ENCODE measurements around the gene NCS1. TPM values are rescaled to one million over a fixed set of nuclear protein-coding genes. Genes with fewer than 3 reads are reported as not detected.

NCS1 gene
- total RNA-seq, 1 experiment from 2014 or later = 68.7 TPM

DNA sequence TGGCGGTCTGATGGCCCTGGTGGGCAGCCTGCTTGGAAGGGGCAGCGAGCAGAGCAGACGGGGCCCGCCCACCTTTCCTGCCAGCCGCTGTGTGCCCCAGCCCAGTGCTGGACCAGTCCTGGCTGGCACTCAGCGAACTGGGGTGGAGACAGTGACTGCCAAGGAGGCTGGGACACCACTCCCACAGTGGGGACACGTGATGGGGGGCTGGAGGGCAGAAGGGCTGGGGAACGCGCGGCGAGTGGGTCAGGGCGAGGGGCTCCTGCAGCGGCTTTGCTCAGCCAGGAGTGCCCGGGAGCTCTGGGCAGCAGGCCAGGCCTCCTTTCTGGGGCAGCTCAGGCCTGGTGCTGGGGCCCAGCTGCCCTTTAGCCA is 19.5 kb downstream of the NCS1 start (continued):
- TF ChIP-seq, protein P1, sequence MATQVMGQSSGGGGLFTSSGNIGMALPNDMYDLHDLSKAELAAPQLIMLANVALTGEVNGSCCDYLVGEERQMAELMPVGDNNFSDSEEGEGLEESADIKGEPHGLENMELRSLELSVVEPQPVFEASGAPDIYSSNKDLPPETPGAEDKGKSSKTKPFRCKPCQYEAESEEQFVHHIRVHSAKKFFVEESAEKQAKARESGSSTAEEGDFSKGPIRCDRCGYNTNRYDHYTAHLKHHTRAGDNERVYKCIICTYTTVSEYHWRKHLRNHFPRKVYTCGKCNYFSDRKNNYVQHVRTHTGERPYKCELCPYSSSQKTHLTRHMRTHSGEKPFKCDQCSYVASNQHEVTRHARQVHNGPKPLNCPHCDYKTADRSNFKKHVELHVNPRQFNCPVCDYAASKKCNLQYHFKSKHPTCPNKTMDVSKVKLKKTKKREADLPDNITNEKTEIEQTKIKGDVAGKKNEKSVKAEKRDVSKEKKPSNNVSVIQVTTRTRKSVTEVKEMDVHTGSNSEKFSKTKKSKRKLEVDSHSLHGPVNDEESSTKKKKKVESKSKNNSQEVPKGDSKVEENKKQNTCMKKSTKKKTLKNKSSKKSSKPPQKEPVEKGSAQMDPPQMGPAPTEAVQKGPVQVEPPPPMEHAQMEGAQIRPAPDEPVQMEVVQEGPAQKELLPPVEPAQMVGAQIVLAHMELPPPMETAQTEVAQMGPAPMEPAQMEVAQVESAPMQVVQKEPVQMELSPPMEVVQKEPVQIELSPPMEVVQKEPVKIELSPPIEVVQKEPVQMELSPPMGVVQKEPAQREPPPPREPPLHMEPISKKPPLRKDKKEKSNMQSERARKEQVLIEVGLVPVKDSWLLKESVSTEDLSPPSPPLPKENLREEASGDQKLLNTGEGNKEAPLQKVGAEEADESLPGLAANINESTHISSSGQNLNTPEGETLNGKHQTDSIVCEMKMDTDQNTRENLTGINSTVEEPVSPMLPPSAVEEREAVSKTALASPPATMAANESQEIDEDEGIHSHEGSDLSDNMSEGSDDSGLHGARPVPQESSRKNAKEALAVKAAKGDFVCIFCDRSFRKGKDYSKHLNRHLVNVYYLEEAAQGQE (IDR thresholded peaks at IDR 0.05; ENCODE audit: low read depth) = no peak
- TF ChIP-seq EZH2 (IDR thresholded peaks at IDR 0.05) = no peak
- TF ChIP-seq, protein P2, sequence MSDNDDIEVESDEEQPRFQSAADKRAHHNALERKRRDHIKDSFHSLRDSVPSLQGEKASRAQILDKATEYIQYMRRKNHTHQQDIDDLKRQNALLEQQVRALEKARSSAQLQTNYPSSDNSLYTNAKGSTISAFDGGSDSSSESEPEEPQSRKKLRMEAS (IDR thresholded peaks at IDR 0.05) = no peak
- no peak for TF ChIP-seq CBX3 (IDR thresholded peaks at IDR 0.05; ENCODE audit: low read depth)
- no peak for TF ChIP-seq ZFX (IDR thresholded peaks at IDR 0.05)
- TF ChIP-seq ELF1 (IDR thresholded peaks at IDR 0.05; ENCODE audit: borderline replicate concordance, low read depth) = no peak
- TF ChIP-seq RAD21 (IDR thresholded peaks at IDR 0.05; ENCODE audit: low read depth) = no peak
- TF ChIP-seq EGR1 (IDR thresholded peaks at IDR 0.05; ENCODE audit: low read depth) = no peak
- TF ChIP-seq SIN3A (IDR thresholded peaks at IDR 0.05; ENCODE audit: low read depth) = no peak
- no peak for TF ChIP-seq JUND (IDR thresholded peaks at IDR 0.05)
- TF ChIP-seq EZH2phosphoT487 (IDR thresholded peaks at IDR 0.05; ENCODE audit: borderline replicate concordance) = no peak
- TF ChIP-seq TCF7L2 (IDR thresholded peaks at IDR 0.05; ENCODE audit: borderline replicate concordance, extremely low read depth, insufficient read depth, insufficient read length) = no peak

DNA sequence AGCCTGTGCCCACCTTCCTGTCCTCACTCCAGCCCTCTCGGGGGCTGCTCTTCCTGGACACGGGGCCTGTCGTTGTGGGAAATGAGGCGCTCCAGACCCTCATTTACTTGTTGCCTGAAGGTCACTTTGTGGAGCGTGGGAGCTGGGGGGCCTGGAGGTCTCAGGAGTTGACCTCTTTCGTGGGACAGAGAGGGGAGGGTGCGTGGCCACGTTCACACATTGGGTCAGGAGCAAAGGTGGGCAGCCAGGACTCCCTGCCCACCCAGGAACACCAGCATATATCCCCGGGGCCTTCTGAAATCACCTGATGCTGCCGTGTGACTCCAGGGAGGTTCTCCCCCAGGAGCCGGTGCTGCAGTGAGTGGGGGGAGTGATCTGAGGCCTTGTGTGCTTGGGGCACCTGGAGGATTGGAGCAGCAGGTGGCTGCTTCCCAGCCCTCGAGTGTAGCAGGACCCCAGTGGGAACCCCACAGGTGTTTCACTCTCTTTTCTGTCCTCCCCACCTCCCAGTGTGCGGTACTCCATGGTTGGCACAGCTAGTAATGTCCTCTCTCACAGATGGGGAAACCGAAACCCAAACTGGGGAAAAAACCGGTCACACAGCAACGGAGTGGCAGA is 20.3 kb downstream of the NCS1 start:
- Histone ChIP-seq H3K27me3 (ENCODE audit: insufficient read depth, low read length) (no peaks in the 10 kb centered on the region), H3K79me2 (ENCODE audit: insufficient read depth, low read length) (peaks cover 97% of the 10 kb centered on the region), H4K20me1 (ENCODE audit: insufficient read depth) (peaks cover 6% of the 10 kb centered on the region; the same call in 1 of the 2 replicates), H2AFZ (ENCODE audit: low read depth, low read length, poor library complexity, severe bottlenecking) (no peak overlapping the region), H3K36me3 (ENCODE audit: control insufficient read depth in 1 of 2, insufficient read depth in 2 of 2, low read length in 2 of 2) (no peaks in the 10 kb centered on the region), H3K4me2 (ENCODE audit: low read length) (no peak overlapping the region), H3K4me1 (ENCODE audit: control insufficient read depth in 1 of 2, insufficient read depth in 2 of 2, low read length in 2 of 2) (peaks cover 5 to 18% of the 10 kb centered on the region in 2 experiments), H3K9me3 (ENCODE audit: control insufficient read depth in 1 of 2, insufficient read depth in 1 of 2, low read depth in 1 of 2, low read length in 2 of 2) (no peaks in the 10 kb centered on the region), H3K9ac (ENCODE audit: low read length) (no peak overlapping the region), H3K27ac (ENCODE audit: low read depth, low read length) (no peak overlapping the region), H3K9me2 (ENCODE audit: insufficient read depth) (no peaks in the 10 kb centered on the region), H3K4me3 (replicated peaks in 1 of 2; ENCODE audit: low read depth in 1 of 2, low read length in 2 of 2) (no peak overlapping the region)
- ATAC-seq (no peak), DNase-seq (ENCODE audit: low read depth, low spot score) (no peak)
- intact Hi-C loops (cut with micrococcal nuclease) = no loop called here
- TF ChIP-seq, protein P1 (IDR thresholded peaks at IDR 0.05; ENCODE audit: low read depth) = no peak
- RAD21 ChIA-PET (ENCODE audit: low non-redundant PET in 1 of 2, low total read pairs in 2 of 2, uncharacterized antibody in 2 of 2, unreplicated experiment in 2 of 2) = no interaction called here
- CTCF ChIA-PET = no interaction called here
- BruUV-seq (replicated peaks) = no TSS peak
- POLR2A ChIA-PET = no interaction called here
